ENCODE results near the gene SNRPD3. TPM values are rescaled to one million over a fixed set of nuclear protein-coding genes. Genes with fewer than 3 reads are reported as not detected.

SNRPD3 gene
- total RNA-seq, 2 donors from 2014 or later, result 152 to 169 TPM

DNA sequence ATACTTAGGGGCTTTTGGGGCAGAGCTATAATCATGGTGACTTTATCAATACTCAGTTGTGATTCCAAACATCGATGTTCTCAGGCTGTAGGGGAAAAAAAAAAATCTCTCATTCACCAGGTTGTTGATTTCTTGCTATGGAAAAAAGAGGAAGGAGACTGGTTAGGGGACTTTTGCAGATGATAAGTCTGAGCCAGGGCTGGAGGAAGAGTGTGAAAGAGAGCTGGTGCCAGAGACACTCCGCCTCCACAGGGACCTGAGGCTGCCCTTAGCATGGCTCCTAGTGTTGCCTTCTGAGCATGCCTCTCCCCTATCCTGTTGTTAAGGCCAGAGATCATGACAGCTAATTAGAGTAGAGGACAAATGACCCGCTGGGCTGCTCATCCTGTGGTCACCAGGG lies 43.8 kb upstream of the SNRPD3 start:
- TF ChIP-seq POLR2AphosphoS5 (IDR thresholded peaks at IDR 0.05) (no peak), POLR2A (IDR thresholded peaks at IDR 0.05) (no peak)
- TF ChIP-seq, protein P1, sequence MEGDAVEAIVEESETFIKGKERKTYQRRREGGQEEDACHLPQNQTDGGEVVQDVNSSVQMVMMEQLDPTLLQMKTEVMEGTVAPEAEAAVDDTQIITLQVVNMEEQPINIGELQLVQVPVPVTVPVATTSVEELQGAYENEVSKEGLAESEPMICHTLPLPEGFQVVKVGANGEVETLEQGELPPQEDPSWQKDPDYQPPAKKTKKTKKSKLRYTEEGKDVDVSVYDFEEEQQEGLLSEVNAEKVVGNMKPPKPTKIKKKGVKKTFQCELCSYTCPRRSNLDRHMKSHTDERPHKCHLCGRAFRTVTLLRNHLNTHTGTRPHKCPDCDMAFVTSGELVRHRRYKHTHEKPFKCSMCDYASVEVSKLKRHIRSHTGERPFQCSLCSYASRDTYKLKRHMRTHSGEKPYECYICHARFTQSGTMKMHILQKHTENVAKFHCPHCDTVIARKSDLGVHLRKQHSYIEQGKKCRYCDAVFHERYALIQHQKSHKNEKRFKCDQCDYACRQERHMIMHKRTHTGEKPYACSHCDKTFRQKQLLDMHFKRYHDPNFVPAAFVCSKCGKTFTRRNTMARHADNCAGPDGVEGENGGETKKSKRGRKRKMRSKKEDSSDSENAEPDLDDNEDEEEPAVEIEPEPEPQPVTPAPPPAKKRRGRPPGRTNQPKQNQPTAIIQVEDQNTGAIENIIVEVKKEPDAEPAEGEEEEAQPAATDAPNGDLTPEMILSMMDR (IDR thresholded peaks at IDR 0.05), result no peak
- intact Hi-C loops (cut with DNase I), result no loop called here
- no peaks in the 10 kb centered on the region for H3K4me1 ChIP-seq (replicated peaks)
- H3K27me3 ChIP-seq (replicated peaks; ENCODE audit: insufficient read depth), result no peaks in the 10 kb centered on the region
- no peak overlapping the region for H3K4me3 ChIP-seq
- no peak overlapping the region for H3K27ac ChIP-seq
- 72% methylated on average over 3 of the region's 3 CpGs for WGBS
- no peaks in the 10 kb centered on the region for H3K9me3 ChIP-seq
- DNase-seq (ENCODE audit: low spot score), result no peak
- H3K36me3 ChIP-seq, result no peaks in the 10 kb centered on the region

DNA sequence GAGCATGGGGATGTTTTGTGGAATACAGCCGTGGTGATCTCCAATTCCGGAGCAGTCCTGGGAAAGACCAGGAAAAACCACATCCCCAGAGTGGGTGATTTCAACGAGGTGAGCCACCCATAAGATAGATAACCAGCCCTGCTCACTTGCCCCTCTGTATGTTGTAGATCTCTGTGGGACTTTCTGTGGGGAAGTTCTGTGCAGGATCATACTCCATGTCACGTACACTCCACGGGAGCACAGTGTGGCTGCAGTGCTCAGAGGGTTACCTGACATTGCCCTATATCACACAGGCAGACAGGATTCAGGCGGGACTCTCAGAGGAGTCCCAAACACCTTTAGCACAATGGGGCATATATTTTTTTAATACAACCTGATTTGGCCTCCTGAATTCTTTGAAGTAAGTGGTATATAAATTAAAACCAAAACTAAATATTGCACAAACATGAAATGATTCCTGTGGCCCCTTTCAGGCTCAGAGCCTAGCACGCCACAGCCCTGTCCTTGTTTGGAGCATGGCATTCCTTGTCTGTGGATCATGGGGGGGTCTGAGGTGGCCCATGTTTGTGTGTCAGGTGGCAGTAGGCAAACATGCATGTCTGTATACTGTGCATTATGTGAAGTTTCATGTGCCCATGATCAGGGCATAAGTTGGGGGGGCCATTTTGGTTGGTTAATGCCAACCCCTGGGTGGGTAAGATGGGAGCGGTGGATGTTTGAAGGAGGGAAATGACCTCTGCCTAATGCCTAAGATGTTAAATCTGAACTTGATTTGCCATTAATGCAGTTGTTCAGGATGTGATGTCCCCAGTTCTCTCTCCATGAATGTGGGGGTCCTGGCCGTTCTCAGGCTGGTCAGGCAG lies 42.2 kb upstream of the SNRPD3 start:
- no peak for DNase-seq (ENCODE audit: low spot score)
- no peak overlapping the region for H3K27ac ChIP-seq
- H3K4me3 ChIP-seq, result no peak overlapping the region
- H3K4me1 ChIP-seq (replicated peaks), result no peaks in the 10 kb centered on the region
- WGBS, result 91% methylated on average over 9 of the region's 9 CpGs
- no peaks in the 10 kb centered on the region for H3K9me3 ChIP-seq
- intact Hi-C loops (cut with DNase I), result no loop called here
- H3K27me3 ChIP-seq (replicated peaks; ENCODE audit: insufficient read depth), result no peaks in the 10 kb centered on the region
- no peak for TF ChIP-seq POLR2AphosphoS5 (IDR thresholded peaks at IDR 0.05)
- TF ChIP-seq, protein P1 (IDR thresholded peaks at IDR 0.05), result no peak
- TF ChIP-seq POLR2A (IDR thresholded peaks at IDR 0.05), result no peak
- H3K36me3 ChIP-seq, result no peaks in the 10 kb centered on the region

DNA sequence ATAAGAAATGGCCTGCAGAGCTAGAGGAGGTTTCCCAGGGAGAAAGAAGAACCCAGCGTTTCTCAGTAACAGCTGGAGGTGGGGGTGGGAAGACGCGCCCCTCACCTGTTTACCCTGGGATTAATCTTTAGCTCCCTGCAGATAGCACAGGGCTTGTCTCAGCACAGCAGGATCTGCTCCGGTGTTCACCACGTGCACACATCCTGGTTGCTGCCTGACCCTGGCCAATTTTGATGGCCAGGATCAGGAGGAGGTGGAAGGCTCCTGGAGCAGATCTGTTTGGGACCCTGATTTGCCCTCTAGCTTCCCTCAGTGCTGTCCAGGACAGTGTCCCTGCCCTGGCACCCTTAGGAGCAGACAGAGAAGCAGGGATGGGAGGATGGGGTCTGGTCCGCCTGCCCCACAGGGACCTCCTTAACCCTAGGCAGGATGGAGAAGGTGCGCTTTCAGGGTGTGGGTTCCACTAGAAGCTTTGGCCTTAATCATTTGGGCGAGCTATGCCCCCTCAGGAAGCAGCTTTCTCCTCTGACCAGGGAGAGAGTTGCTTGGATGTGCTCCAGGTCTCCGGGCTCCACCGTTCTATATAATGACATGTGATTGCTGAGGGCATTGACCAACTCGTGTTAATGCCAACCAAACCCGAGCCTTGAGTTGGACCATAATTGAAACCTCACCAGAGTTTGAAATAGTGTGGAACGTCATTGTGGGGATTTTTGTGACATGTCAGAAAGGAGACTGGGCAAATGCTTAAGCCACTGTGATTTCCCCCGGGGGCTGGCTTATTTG lies 41.4 kb upstream of the SNRPD3 start:
- Histone ChIP-seq H3K9me3 (no peaks in the 10 kb centered on the region), H3K27ac (no peak overlapping the region), H3K36me3 (no peaks in the 10 kb centered on the region), H3K27me3 (replicated peaks; ENCODE audit: insufficient read depth) (no peaks in the 10 kb centered on the region), H3K4me1 (replicated peaks) (no peaks in the 10 kb centered on the region), H3K4me3 (no peak overlapping the region)
- WGBS, result 60% methylated on average over 13 of the region's 14 CpGs
- intact Hi-C loops (cut with DNase I), result no loop called here
- TF ChIP-seq POLR2AphosphoS5 (IDR thresholded peaks at IDR 0.05) (no peak), POLR2A (IDR thresholded peaks at IDR 0.05) (no peak)
- TF ChIP-seq, protein P1 (IDR thresholded peaks at IDR 0.05), result no peak
- DNase-seq (ENCODE audit: low spot score), result no peak

DNA sequence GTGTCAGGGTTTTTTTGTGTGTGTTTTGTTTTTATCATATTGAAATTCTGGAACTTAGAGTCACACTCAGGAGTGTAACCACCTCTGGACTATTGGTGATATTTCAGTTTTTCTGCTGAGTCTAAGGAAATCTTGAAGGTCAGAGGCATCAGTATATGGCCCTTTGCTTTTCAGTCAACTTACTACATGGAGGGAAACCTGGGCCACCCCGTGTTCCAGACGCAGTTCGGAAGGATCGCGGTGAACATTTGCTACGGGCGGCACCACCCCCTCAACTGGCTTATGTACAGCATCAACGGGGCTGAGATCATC lies 40.8 kb upstream of the SNRPD3 start:
- 88% methylated on average over 8 of the region's 8 CpGs for WGBS
- H3K4me3 ChIP-seq, result no peak overlapping the region
- H3K36me3 ChIP-seq, result no peaks in the 10 kb centered on the region
- no peaks in the 10 kb centered on the region for H3K9me3 ChIP-seq
- H3K27ac ChIP-seq, result no peak overlapping the region
- intact Hi-C loops (cut with DNase I), result no loop called here
- DNase-seq (ENCODE audit: low spot score), result no peak
- H3K4me1 ChIP-seq (replicated peaks), result no peaks in the 10 kb centered on the region
- no peaks in the 10 kb centered on the region for H3K27me3 ChIP-seq (replicated peaks; ENCODE audit: insufficient read depth)
- no peak for TF ChIP-seq POLR2A (IDR thresholded peaks at IDR 0.05)
- TF ChIP-seq, protein P1 (IDR thresholded peaks at IDR 0.05), result no peak
- no peak for TF ChIP-seq POLR2AphosphoS5 (IDR thresholded peaks at IDR 0.05)

Measured in prostate gland (tissue), 2 donors.